Embryonic facial prominence (tissue), 1 donor: ENCODE data around the gene NRXN3.
A peak's percentile ranks its signal among the peaks of the same experiment; 100 is the strongest.

Source experiments
- DNase-seq: peaks from one replicate; pipeline ENCODE4 v3.0.0-alpha.2; 2016; ENCODE audit errors: extremely low spot score

The NRXN3 gene

GRCh38 chr14:78904094-78904493, 733.9 kb downstream of the NRXN3 start:
- DNase-seq, result no peak

- DNase-seq, result no peak
These were observed 747.3 kb downstream of the NRXN3 start for GRCh38 chr14:78917462-78917861.

- no peak for DNase-seq
These were observed 751.7 kb downstream of the NRXN3 start for GRCh38 chr14:78921856-78922255.

- no peak for DNase-seq
These were observed 757.1 kb downstream of the NRXN3 start for GRCh38 chr14:78927261-78927660.

- no peak for DNase-seq
These were observed 763.0 kb downstream of the NRXN3 start for GRCh38 chr14:78933166-78933565.

GRCh38 chr14:78933948-78934524, 763.9 kb downstream of the NRXN3 start:
- no peak for DNase-seq

- no peak for DNase-seq
These were observed 776.8 kb downstream of the NRXN3 start for GRCh38 chr14:78946949-78947348.

GRCh38 chr14:78947681-78948080, 777.5 kb downstream of the NRXN3 start:
- no peak for DNase-seq

- no peak for DNase-seq
These were observed 780.5 kb downstream of the NRXN3 start for GRCh38 chr14:78950649-78951048.

GRCh38 chr14:78951602-78952001, 781.4 kb downstream of the NRXN3 start:
- DNase-seq, result no peak

- peak; percentile 52 for DNase-seq
These were observed 789.6 kb downstream of the NRXN3 start for GRCh38 chr14:78959674-78960264.

- no peak for DNase-seq
These were observed 797.1 kb downstream of the NRXN3 start for GRCh38 chr14:78967111-78967809.

- DNase-seq, result no peak
These were observed 798.1 kb downstream of the NRXN3 start for GRCh38 chr14:78968265-78968664.

GRCh38 chr14:78970677-78971076, 800.5 kb downstream of the NRXN3 start:
- DNase-seq, result no peak

- DNase-seq, result no peak
These were observed 802.3 kb downstream of the NRXN3 start for GRCh38 chr14:78972440-78972839.

GRCh38 chr14:78974691-78975090, 804.5 kb downstream of the NRXN3 start:
- no peak for DNase-seq

- no peak for DNase-seq
These were observed 805.6 kb downstream of the NRXN3 start for GRCh38 chr14:78975734-78976133.

- no peak for DNase-seq
These were observed 808.7 kb downstream of the NRXN3 start for GRCh38 chr14:78978896-78979295.

- no peak for DNase-seq
These were observed 812.4 kb downstream of the NRXN3 start for GRCh38 chr14:78982551-78982950.

- DNase-seq, result no peak
These were observed 813.0 kb downstream of the NRXN3 start for GRCh38 chr14:78983126-78983525.

GRCh38 chr14:78985668-78986381, 815.7 kb downstream of the NRXN3 start:
- DNase-seq, result peak; percentile 15

GRCh38 chr14:78986989-78987388, 816.8 kb downstream of the NRXN3 start:
- DNase-seq, result no peak

GRCh38 chr14:78989221-78989620, 819.0 kb downstream of the NRXN3 start:
- no peak for DNase-seq
